PC-3 (cell line): ENCODE results near the gene PPP1R9B.

Experiments used
- CTCF ChIP-seq: fragments of 300-600 bp; sonication (generic); conservative IDR thresholded peaks from 2 replicates; pipeline ENCODE4 v1.5.1; 2017; ENCODE audit warnings: antibody characterized with exemption, low read depth, mild to moderate bottlenecking, low read length
- EZH2phosphoT487 ChIP-seq: fragments of 300-600 bp; sonication (generic); IDR thresholded peaks from 2 replicates; pipeline ENCODE4 v1.6.1; 2018; ENCODE audit warnings: mild to moderate bottlenecking, antibody characterized with exemption, low read length, borderline replicate concordance

GRCh38 chr17:50161023-50161910, 10.8 kb upstream of the PPP1R9B start:
- TF ChIP-seq CTCF (peak; percentile 95), EZH2phosphoT487 (no peak)
